ENCODE data around the gene CAMKK2.
"Not testable (repeated sequence)": the region's sequence is repeated elsewhere in the genome, so short reads cannot be mapped to it uniquely, and the experiment has no call there.

DNA sequence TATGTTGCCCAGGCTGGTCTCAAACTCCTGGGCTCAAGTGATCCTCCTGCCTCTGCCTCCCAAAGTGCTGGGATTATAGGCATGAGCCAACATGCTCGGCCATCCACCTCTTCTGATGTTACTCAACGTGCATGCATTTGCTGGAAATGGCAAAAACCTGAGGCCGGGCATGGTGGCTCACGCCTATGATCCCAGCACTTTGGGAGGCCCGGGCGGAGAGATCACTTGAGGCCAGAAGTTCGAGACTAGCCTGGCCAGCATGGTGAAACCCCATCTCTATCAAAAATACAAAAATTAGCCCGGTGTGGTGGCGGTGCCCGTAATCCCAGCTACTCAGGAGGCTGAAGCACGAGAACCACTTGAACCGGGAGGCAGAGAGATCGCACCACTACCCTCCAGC is 1.9 kb upstream of the CAMKK2 start:
- not testable (repeated sequence) for TF ChIP-seq STAT5A (IDR thresholded peaks at IDR 0.05; ENCODE audit: borderline replicate concordance, low read length); YY1 (IDR thresholded peaks at IDR 0.05; ENCODE audit: borderline replicate concordance in 1 of 3, control insufficient read depth in 1 of 3, extremely low read depth in 1 of 3, insufficient read depth in 3 of 3, insufficient read length in 1 of 3, insufficient replicate concordance in 2 of 3, low read depth in 1 of 3, low read length in 2 of 3); SIRT6 (IDR thresholded peaks at IDR 0.05; ENCODE audit: low read depth, low read length); CHD4 (IDR thresholded peaks at IDR 0.05; ENCODE audit: insufficient read depth, insufficient replicate concordance, low read depth, low read length, poor library complexity, severe bottlenecking); ZNF224 (CRISPR knock-in tag; IDR thresholded peaks at IDR 0.05); BRCA1 (IDR thresholded peaks at IDR 0.05); BRCA1 (CRISPR knock-in tag; IDR thresholded peaks at IDR 0.05); SMARCE1 (IDR thresholded peaks at IDR 0.05)
- TF ChIP-seq, protein P1, sequence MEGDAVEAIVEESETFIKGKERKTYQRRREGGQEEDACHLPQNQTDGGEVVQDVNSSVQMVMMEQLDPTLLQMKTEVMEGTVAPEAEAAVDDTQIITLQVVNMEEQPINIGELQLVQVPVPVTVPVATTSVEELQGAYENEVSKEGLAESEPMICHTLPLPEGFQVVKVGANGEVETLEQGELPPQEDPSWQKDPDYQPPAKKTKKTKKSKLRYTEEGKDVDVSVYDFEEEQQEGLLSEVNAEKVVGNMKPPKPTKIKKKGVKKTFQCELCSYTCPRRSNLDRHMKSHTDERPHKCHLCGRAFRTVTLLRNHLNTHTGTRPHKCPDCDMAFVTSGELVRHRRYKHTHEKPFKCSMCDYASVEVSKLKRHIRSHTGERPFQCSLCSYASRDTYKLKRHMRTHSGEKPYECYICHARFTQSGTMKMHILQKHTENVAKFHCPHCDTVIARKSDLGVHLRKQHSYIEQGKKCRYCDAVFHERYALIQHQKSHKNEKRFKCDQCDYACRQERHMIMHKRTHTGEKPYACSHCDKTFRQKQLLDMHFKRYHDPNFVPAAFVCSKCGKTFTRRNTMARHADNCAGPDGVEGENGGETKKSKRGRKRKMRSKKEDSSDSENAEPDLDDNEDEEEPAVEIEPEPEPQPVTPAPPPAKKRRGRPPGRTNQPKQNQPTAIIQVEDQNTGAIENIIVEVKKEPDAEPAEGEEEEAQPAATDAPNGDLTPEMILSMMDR (IDR thresholded peaks at IDR 0.05 in 2 of 3, conservative IDR thresholded peaks at IDR 0.05 in 1 of 3; ENCODE audit: insufficient read depth in 2 of 3, low read depth in 1 of 3, low read length in 3 of 3), result not testable (repeated sequence)

Measured in K562 (cell line).